ENCODE measurements around the gene IGSF23.

GRCh38 chr19:44642377-44642776 lies 29.0 kb downstream of the IGSF23 start:
- TF ChIP-seq EZH2phosphoT487 (IDR thresholded peaks at IDR 0.05; ENCODE audit: insufficient read depth, low read depth): no peak
- TF ChIP-seq EZH2 (IDR thresholded peaks at IDR 0.05; ENCODE audit: insufficient read depth, poor library complexity, severe bottlenecking): no peak

Measured in GM23248 (cell line).